Lower leg skin (tissue), 4 donors: ENCODE results near the gene DCLK3. TPM values are rescaled to one million over a fixed set of nuclear protein-coding genes. Genes with fewer than 3 reads are reported as not detected.

Source experiments
- DNase-seq, 2 donors: peaks; one replicate each; pipeline ENCODE4 v3.0.0-alpha.2; 2019; ENCODE audit warnings: low spot score in 2 of 2
- H3K4me3 ChIP-seq: fragments of 200-600 bp; sonication (generic); 2 replicates; pipeline ENCODE4 v1.5.1; 2017; ENCODE audit warnings: mild to moderate bottlenecking, low read depth; ENCODE audit not compliant: poor library complexity, severe bottlenecking
- CTCF ChIP-seq, 3 donors: fragments of 450-650 bp; IDR thresholded peaks; one replicate each; pipeline ENCODE4 v1.5.1; 2016; ENCODE audit warnings: antibody characterized with exemption in 3 of 3, mild to moderate bottlenecking in 3 of 3, moderate library complexity in 2 of 3
- POLR2A ChIP-seq, 2 donors: fragments of 450-650 bp; IDR thresholded peaks; one replicate each; pipeline ENCODE4 v1.6.1; 2016 to 2017; ENCODE audit warnings: antibody characterized with exemption in 2 of 2, mild to moderate bottlenecking in 1 of 2, moderate library complexity in 1 of 2
- WGBS, 2 donors: methylation state at CpG; one replicate each; pipeline ENCODE4 v1.1.5; 2018; 5-methylcytosine and 5-hydroxymethylcytosine counted together
- intact Hi-C: fragments of 100-400 bp; cut with DNase I; formaldehyde crosslinking; loops from one replicate; pipeline ENCODE4 v1.15.0; 2023; ENCODE audit warnings: low total_unique reads
- total RNA-seq, 4 donors: library from RNA; depleted of rRNA; stranded (reverse); fragments of >200 nt; gene quantifications; one replicate each; pipeline ENCODE4 v1.1.0, GENCODE V29; 2016

The DCLK3 gene
- total RNA-seq, 4 donors from 2014 or later = 0.07 to 0.38 (median 0.16) TPM; not detected in 1

GRCh38 chr3:36734742-36735141, 29.6 kb downstream of the DCLK3 start:
- no peak for DNase-seq
- H3K4me3 ChIP-seq = no peak overlapping the region
- 79 to 86% methylated on average over 2 of the region's 2 CpGs for WGBS, 2 donors
- intact Hi-C loops = loop anchor here (10.0 kb wide), 1 partner anchor 220 kb away; no protein-coding TSS in a partner anchor
- TF ChIP-seq CTCF (IDR thresholded peaks at IDR 0.05) (no peak), POLR2A (IDR thresholded peaks at IDR 0.05) (no peak)

GRCh38 chr3:36733723-36734122, 30.6 kb downstream of the DCLK3 start:
- DNase-seq = no peak
- 75 to 79% methylated on average over 1 of the region's 1 CpG for WGBS, 2 donors
- H3K4me3 ChIP-seq = no peak overlapping the region
- TF ChIP-seq POLR2A (IDR thresholded peaks at IDR 0.05) = no peak
- TF ChIP-seq CTCF (IDR thresholded peaks at IDR 0.05) = no peak
- intact Hi-C loops = loop anchor here (10.0 kb wide), 1 partner anchor 221 kb away; no protein-coding TSS in a partner anchor

GRCh38 chr3:36733162-36733696, 31.1 kb downstream of the DCLK3 start:
- no peak overlapping the region for H3K4me3 ChIP-seq
- WGBS, 2 donors = 70 to 78% methylated on average over 1 of the region's 1 CpG
- intact Hi-C loops = loop anchor here (10.0 kb wide), 1 partner anchor 222 kb away; no protein-coding TSS in a partner anchor
- TF ChIP-seq POLR2A (IDR thresholded peaks at IDR 0.05) = no peak
- no peak for TF ChIP-seq CTCF (IDR thresholded peaks at IDR 0.05)
- no peak for DNase-seq

- TF ChIP-seq CTCF (IDR thresholded peaks at IDR 0.05) (no peak), POLR2A (IDR thresholded peaks at IDR 0.05) (no peak)
- H3K4me3 ChIP-seq = no peak overlapping the region
- no peak for DNase-seq
- intact Hi-C loops = loop anchor here (10.0 kb wide), 1 partner anchor 224 kb away; no protein-coding TSS in a partner anchor
- WGBS, 2 donors = 93 to 95% methylated on average over 3 of the region's 3 CpGs
Measured at GRCh38 chr3:36730966-36731365, 33.4 kb downstream of the DCLK3 start.

GRCh38 chr3:36729204-36730056, 34.9 kb downstream of the DCLK3 start:
- DNase-seq = no peak
- 51% methylated on average over 9 of the region's 9 CpGs for WGBS, 2 donors
- intact Hi-C loops = loop anchor here (5.0 to 10.0 kb wide), 2 partner anchors 138 to 225 kb away; no protein-coding TSS in a partner anchor
- TF ChIP-seq CTCF (IDR thresholded peaks at IDR 0.05) (no peak), POLR2A (IDR thresholded peaks at IDR 0.05) (no peak)
- no peak overlapping the region for H3K4me3 ChIP-seq
